ENCODE results near the gene JPH4. TPM values are rescaled to one million over a fixed set of nuclear protein-coding genes. Genes with fewer than 3 reads are reported as not detected.

The JPH4 gene
- total RNA-seq, 1 experiment from 2014 or later, result 6.8 TPM

DNA sequence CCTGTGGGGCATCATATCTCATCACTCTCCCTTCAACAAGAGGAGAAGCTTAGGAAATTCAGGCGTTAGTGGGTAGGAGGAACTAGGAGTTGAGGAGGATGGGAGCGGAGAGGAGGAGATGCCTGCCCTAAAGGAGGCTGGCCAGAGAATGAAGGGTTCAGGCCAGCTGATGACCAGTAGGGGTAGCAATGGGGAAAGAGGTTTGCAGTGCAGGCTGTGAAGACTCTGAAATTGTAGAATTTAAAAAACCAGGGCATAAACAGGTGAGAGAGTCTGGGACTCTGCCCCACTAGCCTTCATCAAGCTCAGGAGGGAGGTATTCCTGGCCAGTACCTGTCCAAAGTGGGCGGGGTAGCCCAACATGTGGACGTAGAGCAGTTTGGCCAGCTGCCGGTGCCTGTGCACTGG lies 11.8 kb downstream of the JPH4 start:
- H3K4ac ChIP-seq (ENCODE audit: low read depth, low read length), result no peak overlapping the region
- no peak overlapping the region for H2AK5ac ChIP-seq (ENCODE audit: insufficient read length, low read length)
- H2BK120ac ChIP-seq (ENCODE audit: low read depth, low read length, poor library complexity, severe bottlenecking), result no peak overlapping the region
- WGBS (ENCODE audit: extremely low coverage, insufficient read length, low lambda C conversion rate), result no CpG with 5 or more reads among the region's 5 CpGs
- peak overlapping the region; percentile 75 for H3K4me2 ChIP-seq (ENCODE audit: insufficient read depth, insufficient read length, low read length)
- no peak overlapping the region for H4K91ac ChIP-seq (ENCODE audit: insufficient read length, low read depth, low read length)
- no peak overlapping the region for H2BK5ac ChIP-seq (ENCODE audit: insufficient read length, low read length)
- no peak overlapping the region for H2BK20ac ChIP-seq (ENCODE audit: low read depth, low read length, poor library complexity, severe bottlenecking)
- no peak overlapping the region for H2AFZ ChIP-seq (ENCODE audit: low read length)
- H2BK15ac ChIP-seq (ENCODE audit: low read depth, low read length), result no peak overlapping the region
- H3K56ac ChIP-seq (ENCODE audit: insufficient read length, low read depth, low read length), result no peak overlapping the region
- H4K5ac ChIP-seq (ENCODE audit: insufficient read length, low read depth, low read length), result no peak overlapping the region
- Mint-ChIP-seq H3K4me1 (peaks cover 29 to 34% of the 10 kb centered on the region in 2 experiments), H3K27ac (peak overlapping the region in 2 of 3 experiments; percentile 39 to 94; a peak in 2 of 7 replicates), H3K36me3 (ENCODE audit: insufficient read depth in 1 of 3, low read depth in 3 of 3) (peaks cover 9 to 40% (median 39%) of the 10 kb centered on the region in 3 experiments), H3K27me3 (ENCODE audit: low read depth) (no peaks in the 10 kb centered on the region; the same call in 1 of the 2 replicates), H3K4me3 (peak overlapping the region; percentile 95 to 99), H3K9me3 (no peaks in the 10 kb centered on the region)
- H2BK12ac ChIP-seq (ENCODE audit: insufficient read length, low read depth, low read length), result no peak overlapping the region
- H4K8ac ChIP-seq (replicated peaks; ENCODE audit: insufficient read length, low read depth, low read length), result no peak overlapping the region
- no peaks in the 10 kb centered on the region for H3K9me3 ChIP-seq (ENCODE audit: control insufficient read depth, low read depth, low read length)
- TF ChIP-seq, protein P1, sequence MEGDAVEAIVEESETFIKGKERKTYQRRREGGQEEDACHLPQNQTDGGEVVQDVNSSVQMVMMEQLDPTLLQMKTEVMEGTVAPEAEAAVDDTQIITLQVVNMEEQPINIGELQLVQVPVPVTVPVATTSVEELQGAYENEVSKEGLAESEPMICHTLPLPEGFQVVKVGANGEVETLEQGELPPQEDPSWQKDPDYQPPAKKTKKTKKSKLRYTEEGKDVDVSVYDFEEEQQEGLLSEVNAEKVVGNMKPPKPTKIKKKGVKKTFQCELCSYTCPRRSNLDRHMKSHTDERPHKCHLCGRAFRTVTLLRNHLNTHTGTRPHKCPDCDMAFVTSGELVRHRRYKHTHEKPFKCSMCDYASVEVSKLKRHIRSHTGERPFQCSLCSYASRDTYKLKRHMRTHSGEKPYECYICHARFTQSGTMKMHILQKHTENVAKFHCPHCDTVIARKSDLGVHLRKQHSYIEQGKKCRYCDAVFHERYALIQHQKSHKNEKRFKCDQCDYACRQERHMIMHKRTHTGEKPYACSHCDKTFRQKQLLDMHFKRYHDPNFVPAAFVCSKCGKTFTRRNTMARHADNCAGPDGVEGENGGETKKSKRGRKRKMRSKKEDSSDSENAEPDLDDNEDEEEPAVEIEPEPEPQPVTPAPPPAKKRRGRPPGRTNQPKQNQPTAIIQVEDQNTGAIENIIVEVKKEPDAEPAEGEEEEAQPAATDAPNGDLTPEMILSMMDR (conservative IDR thresholded peaks at IDR 0.05), result peak; percentile 26; the same call in 2 of the 3 replicates
- H3K79me1 ChIP-seq (ENCODE audit: insufficient read depth, low read depth, low read length, poor library complexity, severe bottlenecking), result no peaks in the 10 kb centered on the region
- H3T11ph ChIP-seq (ENCODE audit: low read length), result no peak overlapping the region
- H3K79me2 ChIP-seq (ENCODE audit: insufficient read depth, low read length), result no peaks in the 10 kb centered on the region
- no peak overlapping the region for H3K14ac ChIP-seq (ENCODE audit: insufficient read depth, low read length)
- H4K20me1 ChIP-seq (ENCODE audit: control insufficient read depth, insufficient read depth, insufficient read length), result peaks cover 3% of the 10 kb centered on the region
- H3K18ac ChIP-seq (ENCODE audit: insufficient read length, low read depth, low read length), result no peak overlapping the region
- H3K23ac ChIP-seq (ENCODE audit: insufficient read length, low read depth, low read length), result no peak overlapping the region
- DNase-seq, result no peak
- no peaks in the 10 kb centered on the region for H3K27me3 ChIP-seq (ENCODE audit: insufficient read depth, low read length)
- H3K4me1 ChIP-seq (ENCODE audit: insufficient read depth, low read length), result peaks cover 9% of the 10 kb centered on the region
- peak overlapping the region; percentile 18 for H3K9ac ChIP-seq (ENCODE audit: extremely low read depth, insufficient read length, low read length)
- H3K27ac ChIP-seq (ENCODE audit: insufficient read length, low read depth, low read length), result no peak overlapping the region
- H3K23me2 ChIP-seq (ENCODE audit: insufficient read length, low read depth, low read length, poor library complexity, severe bottlenecking), result peaks cover 3% of the 10 kb centered on the region

All from H9 (cell line).